Skeletal muscle tissue (tissue), 4 donors: ENCODE data around the gene LHX4. TPM values are rescaled to one million over a fixed set of nuclear protein-coding genes. Genes with fewer than 3 reads are reported as not detected.

Source experiments
- H3K27ac ChIP-seq: one replicate; pipeline ENCODE4 v1.7.0; 2013; ENCODE audit warnings: mild to moderate bottlenecking, low read depth, low read length, inconsistent platforms
- H3K27me3 ChIP-seq, 3 donors: one replicate each; pipeline ENCODE4 v1.7.0; 2013; ENCODE audit warnings: low read length in 3 of 3; ENCODE audit not compliant: control insufficient read depth in 3 of 3, insufficient read depth in 3 of 3
- H3K36me3 ChIP-seq, 3 donors: one replicate each; pipeline ENCODE4 v1.7.0; 2013; ENCODE audit warnings: low read length in 3 of 3; ENCODE audit not compliant: control insufficient read depth in 3 of 3, insufficient read depth in 3 of 3
- H3K4me1 ChIP-seq, 3 donors: one replicate each; pipeline ENCODE4 v1.7.0; 2013; ENCODE audit warnings: low read length in 3 of 3, mild to moderate bottlenecking in 3 of 3; ENCODE audit not compliant: control insufficient read depth in 3 of 3, insufficient read depth in 3 of 3
- H3K4me3 ChIP-seq, 3 donors: one replicate each; pipeline ENCODE4 v1.7.0; 2013; ENCODE audit warnings: low read length in 3 of 3
- H3K9ac ChIP-seq, 3 donors: one replicate each; pipeline ENCODE4 v1.7.0; 2013; ENCODE audit warnings: low read length in 3 of 3, mild to moderate bottlenecking in 3 of 3, moderate library complexity in 2 of 3, low read depth in 1 of 3
- H3K9me3 ChIP-seq, 3 donors: one replicate each; pipeline ENCODE4 v1.7.0; 2013; ENCODE audit warnings: low read length in 3 of 3; ENCODE audit not compliant: control insufficient read depth in 3 of 3
- total RNA-seq: library from RNA; depleted of rRNA; stranded (reverse); fragments of >200 nt; gene quantifications from one replicate; pipeline ENCODE4 v1.2.3, GENCODE V29; 2014
- donor health status: Osteomylitis.

LHX4 gene
- total RNA-seq, 1 donor from 2014 or later: not detected

GRCh38 chr1:180278596-180279395, 48.7 kb downstream of the LHX4 start:
- Histone ChIP-seq H3K27ac (peak overlapping the region; percentile 52), H3K4me1 (peaks cover 4 to 24% (median 22%) of the 10 kb centered on the region in 3 donors), H3K36me3 (peaks cover 3 to 8% (median 5%) of the 10 kb centered on the region in 3 donors), H3K4me3 (no peak overlapping the region), H3K27me3 (no peaks in the 10 kb centered on the region), H3K9me3 (no peaks in the 10 kb centered on the region), H3K9ac (no peak overlapping the region)

- no peak overlapping the region for H3K27ac ChIP-seq
- H3K27me3 ChIP-seq: no peaks in the 10 kb centered on the region
- no peak overlapping the region for H3K4me3 ChIP-seq
- no peaks in the 10 kb centered on the region for H3K9me3 ChIP-seq
- H3K36me3 ChIP-seq: peaks cover 0 to 6% (median under 1%) of the 10 kb centered on the region in 3 donors
- peaks cover 4 to 24% (median 22%) of the 10 kb centered on the region in 3 donors for H3K4me1 ChIP-seq
- H3K9ac ChIP-seq: no peak overlapping the region
Measured at GRCh38 chr1:180279651-180280050, 49.6 kb downstream of the LHX4 start.

- Histone ChIP-seq H3K9ac (no peak overlapping the region), H3K36me3 (no peaks in the 10 kb centered on the region), H3K9me3 (no peaks in the 10 kb centered on the region), H3K4me1 (peaks cover 4 to 24% (median 21%) of the 10 kb centered on the region in 3 donors), H3K27me3 (no peaks in the 10 kb centered on the region), H3K4me3 (no peak overlapping the region), H3K27ac (no peak overlapping the region)
Measured at GRCh38 chr1:180280617-180281016, 50.6 kb downstream of the LHX4 start.

GRCh38 chr1:180281490-180281889, 51.4 kb downstream of the LHX4 start:
- H3K9me3 ChIP-seq: no peaks in the 10 kb centered on the region
- H3K9ac ChIP-seq: no peak overlapping the region
- no peak overlapping the region for H3K27ac ChIP-seq
- H3K27me3 ChIP-seq: no peaks in the 10 kb centered on the region
- peaks cover 4 to 17% (median 12%) of the 10 kb centered on the region in 3 donors for H3K4me1 ChIP-seq
- H3K36me3 ChIP-seq: peaks cover 0 to 1% (median 0%) of the 10 kb centered on the region in 3 donors
- H3K4me3 ChIP-seq: no peak overlapping the region

- peaks cover 0 to 8% (median 2%) of the 10 kb centered on the region in 3 donors for H3K4me1 ChIP-seq
- H3K9ac ChIP-seq: no peak overlapping the region
- peaks cover 0 to 2% (median 0%) of the 10 kb centered on the region in 3 donors for H3K36me3 ChIP-seq
Measured at GRCh38 chr1:180282401-180283044, 52.5 kb downstream of the LHX4 start.

GRCh38 chr1:180283098-180283497, 53.0 kb downstream of the LHX4 start:
- Histone ChIP-seq H3K4me1 (peaks cover 0 to 5% (median 2%) of the 10 kb centered on the region in 3 donors), H3K27me3 (no peaks in the 10 kb centered on the region), H3K9ac (no peak overlapping the region), H3K9me3 (no peaks in the 10 kb centered on the region), H3K36me3 (peaks cover 0 to 2% (median 0%) of the 10 kb centered on the region in 3 donors), H3K27ac (no peak overlapping the region), H3K4me3 (no peak overlapping the region)

More at GRCh38 chr1:180282401-180283044, 52.5 kb downstream of the LHX4 start:
- Histone ChIP-seq H3K9me3 (no peaks in the 10 kb centered on the region), H3K27me3 (no peaks in the 10 kb centered on the region), H3K4me3 (no peak overlapping the region), H3K27ac (no peak overlapping the region)

GRCh38 chr1:180286417-180286816, 56.4 kb downstream of the LHX4 start:
- H3K9ac ChIP-seq: no peak overlapping the region
- H3K9me3 ChIP-seq: no peaks in the 10 kb centered on the region
- H3K36me3 ChIP-seq: peaks cover 0 to 2% (median 0%) of the 10 kb centered on the region in 3 donors
- no peaks in the 10 kb centered on the region for H3K27me3 ChIP-seq
- H3K4me1 ChIP-seq: no peaks in the 10 kb centered on the region
- H3K27ac ChIP-seq: no peak overlapping the region
- H3K4me3 ChIP-seq: no peak overlapping the region

GRCh38 chr1:180287988-180288705, 58.1 kb downstream of the LHX4 start:
- peak overlapping the region; percentile 13 for H3K27ac ChIP-seq

GRCh38 chr1:180288940-180289339, 58.9 kb downstream of the LHX4 start:
- Histone ChIP-seq H3K4me1 (no peaks in the 10 kb centered on the region), H3K36me3 (peaks cover 0 to 2% (median 0%) of the 10 kb centered on the region in 3 donors), H3K27ac (no peak overlapping the region), H3K9ac (no peak overlapping the region), H3K27me3 (no peaks in the 10 kb centered on the region), H3K4me3 (no peak overlapping the region), H3K9me3 (no peaks in the 10 kb centered on the region)

More at GRCh38 chr1:180287988-180288705, 58.1 kb downstream of the LHX4 start:
- Histone ChIP-seq H3K4me1 (no peaks in the 10 kb centered on the region), H3K9ac (no peak overlapping the region), H3K9me3 (no peaks in the 10 kb centered on the region), H3K4me3 (no peak overlapping the region), H3K27me3 (no peaks in the 10 kb centered on the region), H3K36me3 (peaks cover 0 to 2% (median 0%) of the 10 kb centered on the region in 3 donors)
